SU-DHL-6 (cell line): ENCODE data around the gene MFSD2A.

ENCODE experiments used
- CTCF ChIP-seq: fragments of 200-600 bp; sonication (generic); IDR thresholded peaks from one replicate; pipeline ENCODE4 v1.5.1; 2017; ENCODE audit warnings: antibody characterized with exemption, mild to moderate bottlenecking, low read length, moderate library complexity; ENCODE audit not compliant: insufficient read depth, poor library complexity, severe bottlenecking
- EZH2phosphoT487 ChIP-seq: fragments of 200-600 bp; sonication (generic), shearing (Covaris generic); conservative IDR thresholded peaks from 2 replicates; pipeline ENCODE4 v1.6.1; 2018; ENCODE audit warnings: mild to moderate bottlenecking, antibody characterized with exemption, low read length, moderate library complexity, mixed read lengths

DNA sequence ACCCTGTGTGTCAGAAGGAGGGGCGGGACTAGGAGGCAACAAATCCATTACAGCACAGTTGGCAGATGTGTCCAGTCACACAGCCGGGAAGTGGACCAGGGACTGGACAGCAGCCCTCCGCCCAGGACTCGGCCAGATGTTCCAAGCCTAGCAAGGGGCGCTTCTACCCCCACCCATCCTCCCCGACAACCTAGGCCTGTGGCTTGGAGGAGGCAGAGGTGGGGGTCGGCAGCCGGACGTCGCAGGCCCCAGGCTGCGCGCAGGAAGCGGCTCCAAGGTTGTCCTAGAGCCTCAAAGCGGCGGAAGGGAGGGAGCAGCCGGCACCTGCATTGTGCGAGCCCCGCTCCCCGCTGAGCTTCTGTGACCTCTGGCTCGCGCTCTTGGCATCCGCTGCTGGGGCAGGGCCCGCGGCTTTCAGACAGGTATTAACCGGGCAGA is 32.7 kb upstream of the MFSD2A start:
- no peak for TF ChIP-seq CTCF
- TF ChIP-seq EZH2phosphoT487, result no peak
